Natural killer cell (primary cell): ENCODE results near the gene MAP4K4. TPM values are rescaled to one million over a fixed set of nuclear protein-coding genes. Genes with fewer than 3 reads are reported as not detected.

Source experiments
- ATAC-seq, 3 donors: fragments of 150-1000 bp in 2 of 3; fragments of 200-7000 bp in 1 of 3; cut with Tn5 transposase; 1 replicate in 1 of 3; 2 replicates in 2 of 3; pipeline ENCODE4 v1.10.0; 2021; ENCODE audit warnings: mild to moderate bottlenecking in 2 of 3, moderate library complexity in 2 of 3
- DNase-seq, 2 donors: peaks; one replicate each; pipeline versions ENCODE4 v3.0.0 to v3.0.0-alpha.2; 2013 to 2021; ENCODE audit warnings: mixed read lengths in 1 of 2
- H3K27ac ChIP-seq: one replicate; pipeline ENCODE4 v1.5.1; 2013; ENCODE audit warnings: mild to moderate bottlenecking, low read length
- H3K27me3 ChIP-seq: one replicate; pipeline ENCODE4 v1.6.1; 2013; ENCODE audit warnings: low read length; ENCODE audit not compliant: control insufficient read depth, insufficient read depth
- H3K36me3 ChIP-seq: one replicate; pipeline ENCODE4 v1.6.1; 2013; ENCODE audit warnings: low read length; ENCODE audit not compliant: control insufficient read depth, insufficient read depth
- H3K4me1 ChIP-seq: one replicate; pipeline ENCODE4 v1.6.1; 2013; ENCODE audit warnings: low read length; ENCODE audit not compliant: control insufficient read depth, insufficient read depth
- H3K4me3 ChIP-seq: one replicate; pipeline ENCODE4 v1.5.1; 2013; ENCODE audit warnings: low read length
- H3K9me3 ChIP-seq: one replicate; pipeline ENCODE4 v1.6.1; 2013; ENCODE audit warnings: low read length; ENCODE audit not compliant: control insufficient read depth, insufficient read depth
- H3K27ac Mint-ChIP-seq, 2 donors: one replicate each; pipeline ENCODE4 v1.8.0; 2022; ENCODE audit warnings: mild to moderate bottlenecking in 2 of 2, mixed read lengths in 2 of 2, moderate library complexity in 1 of 2
- H3K27me3 Mint-ChIP-seq, 2 donors: one replicate each; pipeline ENCODE4 v1.8.0; 2022; ENCODE audit warnings: low read depth in 2 of 2, mixed read lengths in 2 of 2
- H3K36me3 Mint-ChIP-seq: one replicate; pipeline ENCODE4 v1.8.0; 2022; ENCODE audit warnings: mixed read lengths
- H3K4me1 Mint-ChIP-seq, 2 donors: one replicate each; pipeline ENCODE4 v1.8.0; 2022; ENCODE audit warnings: mixed read lengths in 2 of 2
- H3K4me3 Mint-ChIP-seq: one replicate; pipeline ENCODE4 v1.8.0; 2022; ENCODE audit warnings: mild to moderate bottlenecking, moderate library complexity, mixed read lengths
- H3K9me3 Mint-ChIP-seq, 2 donors: one replicate each; pipeline ENCODE4 v1.8.0; 2022; ENCODE audit warnings: mixed read lengths in 2 of 2
- CTCF ChIP-seq: fragments of 200-600 bp; IDR thresholded peaks from one replicate; pipeline ENCODE4 v1.8.0; 2022; ENCODE audit warnings: antibody characterized with exemption
- WGBS: methylation state at CpG from one replicate; pipeline ENCODE4 v1.1.7; 2013; ENCODE audit warnings: missing lambda C conversion rate; ENCODE audit not compliant: insufficient coverage; 5-methylcytosine and 5-hydroxymethylcytosine counted together
- intact Hi-C: fragments of 100-400 bp; cut with micrococcal nuclease; formaldehyde crosslinking; loops from one replicate; pipeline ENCODE4 v1.14.2; 2022
- total RNA-seq, 4 donors: library from RNA; stranded (reverse); fragments of 120-200 nt in 1 of 4; gene quantifications; one replicate each; pipeline versions ENCODE4 v1.2.3 to v1.2.4, GENCODE V29; 2013 to 2022

Gene MAP4K4
- total RNA-seq, 3 donors from 2014 or later (not counting 1 experiment from before 2014, with no cell fraction given), result 60.2 to 80.3 (median 66.5) TPM

- Histone ChIP-seq H3K4me1 (no peaks in the 10 kb centered on the region), H3K27ac (no peak overlapping the region), H3K36me3 (peaks cover 68% of the 10 kb centered on the region), H3K9me3 (no peaks in the 10 kb centered on the region), H3K4me3 (no peak overlapping the region), H3K27me3 (no peaks in the 10 kb centered on the region)
- Mint-ChIP-seq H3K36me3 (peaks cover 42% of the 10 kb centered on the region), H3K4me1 (peaks cover 4 to 6% of the 10 kb centered on the region in 2 donors), H3K4me3 (no peak overlapping the region), H3K27me3 (no peaks in the 10 kb centered on the region), H3K9me3 (no peaks in the 10 kb centered on the region), H3K27ac (no peak overlapping the region)
- DNase-seq (no peak), ATAC-seq (no peak)
- no peak for TF ChIP-seq CTCF
- 95% methylated on average over 1 of the region's 1 CpG for WGBS
- intact Hi-C loops, result no loop called here
These were observed 166.9 kb downstream of the MAP4K4 start for GRCh38 chr2:101864426-101864825.

GRCh38 chr2:101868525-101868924 lies 171.0 kb downstream of the MAP4K4 start:
- 87% methylated on average over 5 of the region's 5 CpGs for WGBS

GRCh38 chr2:101869527-101869926 lies 172.0 kb downstream of the MAP4K4 start:
- 98% methylated on average over 15 of the region's 15 CpGs for WGBS
- Histone ChIP-seq H3K4me1 (no peaks in the 10 kb centered on the region), H3K4me3 (no peak overlapping the region), H3K27me3 (no peaks in the 10 kb centered on the region), H3K36me3 (peaks cover 91% of the 10 kb centered on the region), H3K27ac (no peak overlapping the region), H3K9me3 (no peaks in the 10 kb centered on the region)
- intact Hi-C loops, result no loop called here
- no peaks in the 10 kb centered on the region for H3K9me3 Mint-ChIP-seq
- no peak for TF ChIP-seq CTCF
- H3K27me3 Mint-ChIP-seq, result no peaks in the 10 kb centered on the region
- no peak overlapping the region for H3K4me3 Mint-ChIP-seq
- DNase-seq, result no peak
- H3K36me3 Mint-ChIP-seq, result peaks cover 54% of the 10 kb centered on the region
- no peak for ATAC-seq
- H3K4me1 Mint-ChIP-seq, result no peaks in the 10 kb centered on the region
- no peak overlapping the region for H3K27ac Mint-ChIP-seq

More at GRCh38 chr2:101868525-101868924, 171.0 kb downstream of the MAP4K4 start:
- Histone ChIP-seq H3K4me1 (no peaks in the 10 kb centered on the region), H3K9me3 (no peaks in the 10 kb centered on the region), H3K27ac (no peak overlapping the region), H3K36me3 (peaks cover 86% of the 10 kb centered on the region), H3K4me3 (no peak overlapping the region), H3K27me3 (no peaks in the 10 kb centered on the region)
- no peak for TF ChIP-seq CTCF
- Mint-ChIP-seq H3K9me3 (no peaks in the 10 kb centered on the region), H3K27ac (no peak overlapping the region), H3K27me3 (no peaks in the 10 kb centered on the region), H3K4me1 (no peaks in the 10 kb centered on the region), H3K36me3 (peaks cover 49% of the 10 kb centered on the region), H3K4me3 (no peak overlapping the region)
- ATAC-seq (no peak), DNase-seq (no peak)
- intact Hi-C loops, result no loop called here

GRCh38 chr2:101870444-101870843 lies 172.9 kb downstream of the MAP4K4 start:
- H3K36me3 ChIP-seq, result peaks cover 93% of the 10 kb centered on the region
- no peak overlapping the region for H3K27ac Mint-ChIP-seq
- WGBS, result 98% methylated on average over 11 of the region's 11 CpGs
- no peaks in the 10 kb centered on the region for H3K4me1 Mint-ChIP-seq
- DNase-seq, result no peak
- H3K4me1 ChIP-seq, result no peaks in the 10 kb centered on the region
- H3K9me3 ChIP-seq, result no peaks in the 10 kb centered on the region
- H3K36me3 Mint-ChIP-seq, result peaks cover 46% of the 10 kb centered on the region
- H3K27me3 ChIP-seq, result no peaks in the 10 kb centered on the region
- H3K9me3 Mint-ChIP-seq, result no peaks in the 10 kb centered on the region
- no peak overlapping the region for H3K27ac ChIP-seq
- H3K27me3 Mint-ChIP-seq, result no peaks in the 10 kb centered on the region
- H3K4me3 Mint-ChIP-seq, result no peak overlapping the region
- no peak for TF ChIP-seq CTCF
- no peak for ATAC-seq
- intact Hi-C loops, result no loop called here
- H3K4me3 ChIP-seq, result no peak overlapping the region
